SU-DHL-6 (cell line): Measurements from ENCODE around the gene MSH6.

Experiments used
- H2AFZ ChIP-seq: fragments of 200-600 bp; sonication (generic); 2 replicates; pipeline ENCODE4 v1.6.1; 2014; ENCODE audit warnings: low read depth, mild to moderate bottlenecking, moderate library complexity, mixed read lengths, antibody characterized with exemption, low read length; ENCODE audit not compliant: severe bottlenecking
- H3F3A ChIP-seq: fragments of 200-600 bp; shearing (Covaris generic); 2 replicates; pipeline ENCODE4 v1.6.0; 2016; ENCODE audit warnings: antibody characterized with exemption, mild to moderate bottlenecking; ENCODE audit not compliant: insufficient read depth
- H3K27ac ChIP-seq: fragments of 200-600 bp; sonication (generic); 2 replicates; pipeline ENCODE4 v1.5.1; 2016; ENCODE audit warnings: low read depth, mild to moderate bottlenecking, low read length, moderate library complexity, mixed read lengths
- H3K27me3 ChIP-seq: fragments of 200-600 bp; sonication (generic), shearing (Covaris generic); 2 replicates; pipeline ENCODE4 v1.6.0; 2014; ENCODE audit warnings: mild to moderate bottlenecking, low read length
- H3K36me3 ChIP-seq: fragments of 200-600 bp; sonication (generic); 2 replicates; pipeline ENCODE4 v1.6.1; 2014; ENCODE audit warnings: mild to moderate bottlenecking, low read length, mixed read lengths
- H3K4me2 ChIP-seq: fragments of 300-600, 200-600 bp; shearing (Covaris generic), sonication (generic); 2 replicates; pipeline ENCODE4 v1.6.0; 2014; ENCODE audit warnings: low read length, low read depth, mild to moderate bottlenecking; ENCODE audit not compliant: poor library complexity, severe bottlenecking
- H3K4me3 ChIP-seq: fragments of 200-600 bp; sonication (generic); 2 replicates; pipeline ENCODE4 v1.5.1; 2014; ENCODE audit warnings: antibody characterized with exemption, low read length, mild to moderate bottlenecking, mixed read lengths; ENCODE audit not compliant: insufficient read depth, poor library complexity, severe bottlenecking
- H3K79me2 ChIP-seq: fragments of 200-600 bp; sonication (generic); 2 replicates; pipeline ENCODE4 v1.6.1; 2014; ENCODE audit warnings: mild to moderate bottlenecking, low read length, moderate library complexity; ENCODE audit not compliant: insufficient read depth
- H3K9ac ChIP-seq: fragments of 200-600 bp; sonication (generic); 2 replicates; pipeline ENCODE4 v1.7.0; 2014; ENCODE audit warnings: mild to moderate bottlenecking, low read length
- H3K9me2 ChIP-seq: fragments of 200-600 bp; sonication (generic); replicated peaks from 2 replicates; pipeline ENCODE4 v1.6.1; 2014; ENCODE audit warnings: low read length; ENCODE audit not compliant: insufficient read depth
- H3K9me3 ChIP-seq: fragments of 200-600 bp; sonication (generic); 2 replicates; pipeline ENCODE4 v1.6.1; 2014; ENCODE audit warnings: low read length, mixed read lengths; ENCODE audit not compliant: insufficient read depth
- H4K20me1 ChIP-seq: fragments of 200-600 bp; sonication (generic); 2 replicates; pipeline ENCODE4 v1.6.1; 2014; ENCODE audit warnings: low read depth, mild to moderate bottlenecking, antibody characterized with exemption, low read length, moderate library complexity, mixed read lengths
- CTCF ChIP-seq: fragments of 200-600 bp; sonication (generic); IDR thresholded peaks from one replicate; pipeline ENCODE4 v1.5.1; 2017; ENCODE audit warnings: antibody characterized with exemption, mild to moderate bottlenecking, low read length, moderate library complexity; ENCODE audit not compliant: insufficient read depth, poor library complexity, severe bottlenecking
- EZH2phosphoT487 ChIP-seq: fragments of 200-600 bp; sonication (generic), shearing (Covaris generic); conservative IDR thresholded peaks from 2 replicates; pipeline ENCODE4 v1.6.1; 2018; ENCODE audit warnings: mild to moderate bottlenecking, antibody characterized with exemption, low read length, moderate library complexity, mixed read lengths

Gene MSH6

GRCh38 chr2:47822518-47822917, 39.6 kb downstream of the MSH6 start:
- no peak overlapping the region for H3K9ac ChIP-seq

GRCh38 chr2:47833516-47833968, 50.6 kb downstream of the MSH6 start:
- no peak for TF ChIP-seq EZH2phosphoT487
- TF ChIP-seq CTCF: no peak
- no peaks in the 10 kb centered on the region for H3K9me3 ChIP-seq

More at GRCh38 chr2:47822518-47822917, 39.6 kb downstream of the MSH6 start:
- Histone ChIP-seq H3K9me3 (no peaks in the 10 kb centered on the region), H3F3A (peaks cover 11% of the 10 kb centered on the region; the same call in 1 of the 2 replicates), H3K9me2 (no peaks in the 10 kb centered on the region), H4K20me1 (no peaks in the 10 kb centered on the region), H2AFZ (no peak overlapping the region), H3K4me3 (no peak overlapping the region), H3K79me2 (no peaks in the 10 kb centered on the region), H3K36me3 (peaks cover 34% of the 10 kb centered on the region), H3K27ac (no peak overlapping the region), H3K4me2 (no peak overlapping the region), H3K27me3 (no peaks in the 10 kb centered on the region)
- no peak for TF ChIP-seq CTCF
- no peak for TF ChIP-seq EZH2phosphoT487

GRCh38 chr2:47838249-47838648, 55.3 kb downstream of the MSH6 start:
- Histone ChIP-seq H3K9ac (no peak overlapping the region), H3K9me3 (no peaks in the 10 kb centered on the region), H3K27me3 (no peaks in the 10 kb centered on the region), H4K20me1 (peaks cover 6% of the 10 kb centered on the region; the same call in 1 of the 2 replicates), H2AFZ (no peak overlapping the region), H3K36me3 (peaks cover 44% of the 10 kb centered on the region), H3K4me2 (no peak overlapping the region), H3F3A (peaks cover 10% of the 10 kb centered on the region; the same call in 1 of the 2 replicates), H3K9me2 (no peaks in the 10 kb centered on the region), H3K27ac (no peak overlapping the region), H3K4me3 (no peak overlapping the region), H3K79me2 (peaks cover 28% of the 10 kb centered on the region)
- TF ChIP-seq EZH2phosphoT487 (no peak), CTCF (no peak)

More at GRCh38 chr2:47833516-47833968, 50.6 kb downstream of the MSH6 start:
- H3K27me3 ChIP-seq: no peaks in the 10 kb centered on the region
- H3F3A ChIP-seq: peaks cover 10% of the 10 kb centered on the region; the same call in 1 of the 2 replicates
- H3K36me3 ChIP-seq: peaks cover 61% of the 10 kb centered on the region
- no peak overlapping the region for H3K27ac ChIP-seq
- H2AFZ ChIP-seq: no peak overlapping the region
- H3K79me2 ChIP-seq: no peaks in the 10 kb centered on the region
- H4K20me1 ChIP-seq: no peaks in the 10 kb centered on the region
- no peak overlapping the region for H3K4me2 ChIP-seq
- no peak overlapping the region for H3K9ac ChIP-seq
- no peak overlapping the region for H3K4me3 ChIP-seq
- H3K9me2 ChIP-seq: no peaks in the 10 kb centered on the region
